HG03095 (cell line): ENCODE data around the gene PAFAH1B1.

Experiments
- ATAC-seq: cut with Tn5 transposase; IDR thresholded peaks from one replicate; pipeline ENCODE4 v1.9.1; 2021; ENCODE audit warnings: moderate library complexity; ENCODE audit not compliant: unreplicated experiment

The PAFAH1B1 gene

DNA sequence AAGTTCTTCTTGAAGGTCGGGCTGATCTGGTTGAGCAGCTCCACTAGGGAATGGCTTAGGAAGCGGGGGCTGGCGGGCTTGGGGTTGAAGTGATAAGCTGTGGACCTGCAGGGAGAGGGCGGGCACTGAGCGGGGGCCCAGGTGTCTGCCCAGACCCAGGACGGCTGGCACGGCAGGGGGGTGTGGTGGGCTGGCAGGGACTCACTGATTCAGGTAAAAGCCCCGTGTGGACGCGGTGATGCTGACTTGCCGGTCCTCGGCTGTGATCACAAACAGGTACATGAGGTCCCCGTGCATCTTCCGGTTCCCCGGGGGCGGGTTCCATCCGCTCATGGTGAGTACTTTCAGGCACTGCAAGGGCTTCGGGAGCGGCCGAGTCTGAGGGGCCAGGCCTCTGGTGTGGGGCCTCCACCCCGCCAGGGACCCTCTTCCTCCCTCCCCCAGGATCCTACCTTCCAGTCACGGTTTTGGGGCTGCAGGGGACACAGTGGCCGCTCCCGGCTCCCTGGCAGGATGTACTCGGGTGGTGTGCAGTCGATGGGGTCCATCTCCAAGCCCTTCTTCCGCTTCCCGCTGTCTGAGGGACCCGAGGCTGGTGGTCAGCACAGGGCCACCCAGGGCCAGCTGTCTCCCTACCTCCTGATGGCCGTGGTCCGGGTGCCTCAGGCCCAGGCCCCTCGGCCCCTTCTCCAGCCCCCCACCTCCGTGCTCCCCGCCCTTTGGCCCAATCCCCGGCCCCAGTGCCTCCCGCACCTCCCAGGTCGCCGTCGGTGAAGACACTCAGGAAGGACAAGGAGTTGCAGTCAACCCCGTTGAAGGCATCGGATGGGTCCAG, 107.9 kb downstream of the PAFAH1B1 start:
- no peak for ATAC-seq

DNA sequence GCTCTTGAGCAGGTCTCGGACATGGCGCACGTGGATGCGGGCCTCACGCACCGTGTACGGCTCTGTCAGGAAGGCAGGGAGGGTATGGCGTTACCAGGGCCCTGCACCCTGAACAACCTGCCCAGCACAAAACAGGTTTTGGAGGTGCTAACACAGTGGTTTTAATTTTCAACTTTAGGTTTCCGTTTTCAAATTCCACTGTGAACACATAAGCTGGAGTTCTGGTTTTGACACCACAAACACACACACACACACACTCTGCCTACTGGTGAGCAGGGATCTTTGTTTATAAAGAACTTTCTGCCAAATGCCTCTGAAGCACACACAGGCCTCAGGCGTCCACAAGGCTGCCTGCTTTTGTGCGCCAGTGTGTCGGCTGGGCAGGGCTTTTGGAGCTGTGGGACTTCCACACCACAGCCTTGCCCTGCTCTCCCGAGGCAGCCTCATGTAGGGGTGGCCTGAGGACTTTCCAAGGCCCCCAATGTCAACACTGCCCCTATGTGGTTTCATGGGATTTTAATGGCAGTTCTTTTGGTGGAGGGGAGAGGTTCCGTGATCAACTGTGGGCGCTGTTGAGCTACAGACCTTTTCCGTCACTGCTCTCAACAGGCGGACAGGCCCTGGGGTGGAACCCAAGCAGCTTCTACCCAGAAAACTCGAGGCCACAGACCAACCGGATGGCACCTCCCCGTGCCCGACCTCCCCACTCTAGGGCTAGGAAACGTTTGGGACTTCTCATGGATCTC, 108.7 kb downstream of the PAFAH1B1 start:
- no peak for ATAC-seq

DNA sequence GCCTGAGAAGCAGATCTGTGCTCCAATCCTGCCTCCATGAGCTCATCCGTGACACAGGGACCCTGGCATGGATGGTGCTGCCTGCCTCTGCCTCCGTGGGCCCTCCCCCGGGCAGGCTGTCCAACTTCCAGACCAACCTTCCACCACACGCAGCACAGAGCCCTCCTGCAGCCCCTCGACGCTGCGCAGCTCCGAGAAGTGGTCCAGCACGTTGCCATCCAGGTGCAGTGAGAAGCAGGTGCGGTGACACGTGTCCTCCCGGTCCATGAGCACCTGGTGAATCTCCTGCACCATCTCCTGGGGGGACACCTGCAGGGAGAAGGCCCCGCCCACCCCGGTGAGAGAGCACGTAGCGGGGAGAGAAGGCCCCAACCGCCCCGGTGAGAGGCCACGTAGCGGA, 109.7 kb downstream of the PAFAH1B1 start:
- no peak for ATAC-seq

DNA sequence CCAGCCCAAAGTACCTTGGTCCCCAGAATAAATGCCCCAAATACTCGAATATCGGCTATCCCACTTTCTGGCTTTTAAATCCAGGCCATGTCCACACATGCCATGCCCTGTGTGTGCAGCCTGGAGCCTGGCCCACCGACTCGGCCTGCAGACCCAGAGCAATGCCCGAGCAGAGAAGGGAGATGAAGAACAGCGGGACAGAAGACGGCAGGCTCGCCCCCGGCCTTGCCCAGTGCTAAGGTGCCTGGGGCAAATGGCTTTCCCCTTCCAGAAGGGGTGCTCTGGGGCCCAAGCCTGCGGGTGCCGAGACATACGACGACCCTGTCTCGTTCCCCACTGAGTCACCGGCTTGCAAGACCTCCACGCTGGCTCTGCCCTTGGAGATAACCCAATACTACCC, 110.2 kb downstream of the PAFAH1B1 start:
- no peak for ATAC-seq

DNA sequence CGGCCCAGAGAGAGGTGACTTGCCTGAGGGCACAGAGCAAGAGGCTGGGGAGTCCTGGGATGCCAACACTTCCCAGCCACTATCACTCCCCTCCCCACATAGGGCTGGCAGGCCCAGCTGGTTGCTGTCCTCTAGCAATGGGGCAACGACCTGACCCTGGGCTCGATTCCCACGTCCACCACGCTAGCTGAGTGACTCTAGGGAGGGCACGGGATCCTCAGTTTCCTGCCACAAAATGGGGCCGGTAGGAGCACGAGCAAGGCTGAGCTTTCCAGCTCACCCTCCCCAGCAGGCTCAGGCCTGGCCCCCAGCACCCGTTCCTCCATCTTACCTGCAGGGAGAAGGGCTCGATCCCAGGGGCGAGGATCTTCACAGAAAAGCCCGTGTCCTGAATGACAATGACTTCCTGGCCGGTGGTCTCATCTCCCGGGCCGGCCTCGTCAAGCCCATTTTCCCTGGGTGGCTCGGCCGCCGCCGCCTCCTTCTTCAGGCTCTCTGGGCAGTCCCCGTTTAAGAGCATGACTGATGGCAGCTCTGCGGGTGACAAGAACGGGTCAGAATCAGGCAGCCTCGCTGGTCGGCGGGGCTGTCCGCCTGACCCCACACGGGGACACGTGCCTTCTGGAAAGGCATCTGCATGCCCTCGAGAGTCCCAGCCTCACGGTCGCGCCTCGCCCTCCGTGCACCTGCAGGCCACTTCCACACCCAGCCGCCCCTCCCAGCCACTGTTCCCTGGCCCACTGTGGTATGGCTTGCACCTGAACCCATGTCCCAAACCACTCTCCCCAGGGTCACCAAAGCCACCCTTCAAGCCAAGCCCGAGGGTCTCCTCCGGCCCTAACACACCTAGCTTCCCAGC, 110.8 kb downstream of the PAFAH1B1 start:
- no peak for ATAC-seq

DNA sequence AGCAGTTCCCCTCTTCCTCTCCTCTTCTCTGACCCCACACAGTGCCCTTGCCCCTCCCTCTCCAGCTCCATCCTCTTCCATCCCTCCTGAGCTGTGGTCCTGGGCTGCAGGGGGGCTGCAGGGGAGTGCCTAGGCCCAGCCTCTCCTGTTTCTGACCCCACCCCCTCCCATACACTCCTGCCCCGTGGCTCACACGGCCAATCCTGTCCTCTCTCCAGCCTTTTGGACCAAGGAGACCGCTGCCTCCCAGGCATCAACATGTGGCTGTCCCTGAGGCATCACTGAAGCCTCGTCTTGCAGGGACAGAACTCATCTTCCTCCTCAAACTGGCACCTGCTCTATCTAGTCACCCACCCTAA, 111.4 kb downstream of the PAFAH1B1 start:
- no peak for ATAC-seq

DNA sequence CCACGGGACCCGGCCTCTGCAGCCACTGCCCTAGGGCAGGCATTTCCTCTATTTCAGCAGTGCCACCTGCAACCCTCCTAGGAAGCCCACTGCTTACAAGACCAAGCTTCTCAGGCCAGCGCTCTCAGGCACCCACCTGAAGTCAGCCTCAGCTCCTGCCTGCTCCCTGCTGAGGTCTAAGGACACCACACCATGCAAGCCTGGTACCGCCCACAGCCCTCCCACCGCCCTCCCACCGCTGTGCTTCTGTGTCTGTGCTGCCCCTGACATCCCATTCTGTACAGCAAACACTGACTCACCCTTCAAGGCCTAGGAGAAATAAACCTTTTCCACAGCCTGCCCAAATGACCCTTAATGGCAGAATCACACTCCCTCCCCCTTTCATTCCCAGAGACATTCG, 111.8 kb downstream of the PAFAH1B1 start:
- no peak for ATAC-seq

DNA sequence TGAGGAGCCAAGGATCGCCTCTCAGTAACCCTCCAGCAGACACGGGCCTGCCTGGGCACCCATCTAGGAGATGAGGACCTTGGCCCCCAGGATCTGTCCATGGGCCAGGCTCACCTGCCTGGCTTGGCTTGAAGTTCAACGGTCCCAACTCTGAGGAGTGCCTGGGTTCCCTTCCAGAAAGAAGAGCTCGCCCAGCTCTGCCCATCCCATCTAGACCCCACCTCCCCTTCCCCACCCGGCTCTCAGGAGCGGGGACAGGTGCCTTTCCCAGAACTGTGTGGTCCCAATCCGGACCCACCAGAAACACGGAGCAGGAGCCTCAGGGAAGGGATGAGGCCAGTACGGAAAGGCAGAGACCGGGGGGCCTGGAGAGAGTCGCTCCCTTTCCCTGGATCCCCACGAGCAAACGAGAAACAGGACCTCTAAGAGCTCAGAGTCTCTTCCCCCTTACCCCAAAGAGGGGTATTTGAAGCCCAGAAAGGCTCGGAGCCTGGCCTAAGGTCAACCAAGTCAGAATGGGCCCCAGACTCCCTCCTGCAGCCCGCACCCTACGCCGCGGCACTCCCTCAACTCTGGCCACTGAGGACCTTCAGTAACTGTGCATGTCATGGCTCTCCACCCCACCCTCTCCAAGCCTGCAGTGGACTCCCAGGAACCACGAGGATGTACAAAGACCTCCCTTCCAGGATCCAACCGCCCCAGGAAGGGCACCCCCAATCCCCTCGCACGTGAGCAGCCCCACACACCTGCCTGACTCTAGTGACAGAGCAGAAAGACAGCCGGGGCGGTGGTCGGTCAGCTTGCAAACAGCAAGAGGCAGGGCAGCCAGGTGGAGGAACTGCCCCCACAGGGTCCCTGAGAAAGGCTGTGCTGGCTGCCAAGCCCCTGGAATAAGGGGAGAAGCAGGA, 112.7 kb downstream of the PAFAH1B1 start:
- no peak for ATAC-seq

DNA sequence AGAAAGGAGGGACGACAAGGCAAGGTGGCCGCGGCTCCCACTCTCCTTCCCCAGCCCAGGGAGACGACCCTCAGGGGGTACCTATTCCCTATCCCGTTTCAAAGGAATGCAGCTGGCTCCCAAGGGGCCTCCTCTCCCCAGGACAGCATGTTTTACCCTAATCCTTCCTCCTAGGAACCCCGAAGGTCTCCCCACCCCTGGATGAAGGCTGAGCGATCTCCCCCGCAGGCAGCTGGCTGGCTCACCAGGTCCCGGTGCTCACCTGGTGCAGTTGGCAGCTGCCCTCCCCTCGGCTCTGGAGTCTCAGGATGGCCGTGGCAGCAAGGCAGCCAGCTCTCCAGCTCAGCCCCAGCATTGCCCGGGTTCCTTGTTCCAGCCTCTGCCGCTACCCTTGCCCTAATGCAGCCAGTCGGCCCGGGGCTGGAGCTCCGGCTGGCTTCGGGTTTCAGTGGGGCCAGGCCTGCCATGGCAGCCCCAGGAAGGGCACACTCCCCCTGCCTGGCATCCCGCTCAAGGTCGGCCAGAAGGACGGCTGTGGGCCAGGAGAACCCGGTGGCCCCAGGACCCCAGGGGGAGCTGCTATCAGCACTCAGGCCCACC, 113.6 kb downstream of the PAFAH1B1 start:
- ATAC-seq, result no peak

DNA sequence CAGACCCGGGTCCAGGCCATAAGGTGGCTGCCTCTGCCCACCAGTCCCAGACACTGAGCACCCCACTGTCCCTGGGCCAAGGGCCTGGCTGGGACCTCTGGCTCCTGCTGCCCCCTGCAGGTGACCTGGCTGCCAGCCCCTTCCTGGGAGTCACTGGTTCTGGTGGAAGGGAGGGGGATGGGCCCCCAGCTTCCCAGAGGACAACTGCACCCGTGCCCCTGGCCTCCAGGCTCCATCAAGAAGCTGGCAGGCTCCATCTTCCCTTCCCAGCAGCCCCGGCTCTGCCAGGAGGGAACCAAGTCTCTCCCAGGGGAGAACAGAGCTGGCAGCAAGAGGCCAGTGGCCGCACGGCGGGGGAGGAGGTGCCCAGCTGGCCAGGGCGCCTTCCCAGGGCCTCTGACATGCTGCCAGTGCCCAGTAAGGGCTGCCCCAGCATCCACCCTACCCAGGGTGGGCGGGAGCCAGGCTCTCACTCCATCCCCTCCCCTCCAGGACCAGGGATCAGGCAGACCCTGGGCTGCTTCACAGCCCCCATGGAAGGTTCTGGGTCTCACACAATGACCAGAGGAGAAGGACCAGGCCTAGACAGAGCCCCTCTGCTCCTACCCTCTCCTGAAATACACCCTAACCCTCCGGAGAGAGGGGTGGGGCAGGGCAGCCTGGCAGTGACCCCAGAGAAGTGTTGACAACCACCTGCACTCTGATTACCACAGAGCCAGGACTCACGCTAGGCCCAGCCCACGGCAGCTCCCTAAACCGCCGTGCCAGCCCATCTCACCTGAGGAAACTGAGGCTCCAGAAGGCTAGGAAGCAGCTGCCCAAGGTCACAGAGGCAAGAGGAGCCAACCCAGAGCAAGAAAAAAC, 114.5 kb downstream of the PAFAH1B1 start:
- no peak for ATAC-seq

DNA sequence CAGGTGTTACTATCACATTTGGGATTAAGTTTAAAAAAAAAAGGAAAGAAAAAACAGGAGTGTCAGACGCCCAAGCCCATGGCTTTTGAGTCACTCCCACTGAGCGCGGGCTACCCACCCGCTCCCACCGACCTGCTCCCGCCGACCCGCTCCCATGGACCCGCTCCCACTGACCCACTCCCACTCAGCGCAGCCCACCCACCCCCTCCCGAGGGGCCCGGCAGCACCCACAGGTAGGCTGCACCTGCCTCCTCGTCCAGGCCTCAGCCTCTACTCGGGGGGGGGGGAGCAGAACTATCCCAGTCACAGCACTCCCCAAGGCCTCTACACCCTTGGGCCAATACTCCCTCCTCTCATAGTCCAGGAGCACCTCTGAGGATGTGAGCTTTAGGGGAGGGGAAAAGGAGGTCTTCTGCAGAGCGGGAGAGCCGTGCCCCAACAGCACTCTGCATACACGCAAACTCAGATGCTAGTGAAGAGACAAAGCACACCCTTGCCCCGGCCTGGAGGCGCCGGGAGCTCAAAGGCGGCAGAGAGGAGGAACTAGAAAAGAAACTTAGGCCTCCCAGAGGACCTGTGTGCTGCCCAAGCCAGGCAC, 115.2 kb downstream of the PAFAH1B1 start:
- no peak for ATAC-seq

DNA sequence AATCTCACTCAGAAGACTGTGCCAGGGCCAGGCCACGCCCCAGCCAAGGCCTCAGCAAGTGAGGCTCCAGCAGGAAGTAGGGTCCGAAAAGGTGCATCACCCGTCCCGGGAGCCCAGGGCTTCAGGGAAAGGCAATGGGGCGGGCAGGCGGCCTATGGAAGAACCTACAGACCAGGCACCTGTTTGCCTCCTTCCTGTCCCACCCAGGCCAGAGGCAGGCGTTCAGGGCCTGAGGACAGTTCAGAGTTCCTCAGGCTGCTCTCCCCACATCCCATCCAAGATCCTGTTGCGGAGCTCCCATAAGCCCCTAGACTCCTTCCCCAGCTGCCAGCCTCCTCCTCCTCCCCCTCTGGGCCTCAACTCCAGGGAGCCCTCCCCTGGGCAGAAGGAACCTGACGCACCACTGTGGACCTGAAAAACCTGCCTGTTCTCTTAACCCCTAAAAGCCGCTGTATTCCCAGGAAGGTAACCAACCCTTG, 115.8 kb downstream of the PAFAH1B1 start:
- ATAC-seq, result peak; percentile 35

DNA sequence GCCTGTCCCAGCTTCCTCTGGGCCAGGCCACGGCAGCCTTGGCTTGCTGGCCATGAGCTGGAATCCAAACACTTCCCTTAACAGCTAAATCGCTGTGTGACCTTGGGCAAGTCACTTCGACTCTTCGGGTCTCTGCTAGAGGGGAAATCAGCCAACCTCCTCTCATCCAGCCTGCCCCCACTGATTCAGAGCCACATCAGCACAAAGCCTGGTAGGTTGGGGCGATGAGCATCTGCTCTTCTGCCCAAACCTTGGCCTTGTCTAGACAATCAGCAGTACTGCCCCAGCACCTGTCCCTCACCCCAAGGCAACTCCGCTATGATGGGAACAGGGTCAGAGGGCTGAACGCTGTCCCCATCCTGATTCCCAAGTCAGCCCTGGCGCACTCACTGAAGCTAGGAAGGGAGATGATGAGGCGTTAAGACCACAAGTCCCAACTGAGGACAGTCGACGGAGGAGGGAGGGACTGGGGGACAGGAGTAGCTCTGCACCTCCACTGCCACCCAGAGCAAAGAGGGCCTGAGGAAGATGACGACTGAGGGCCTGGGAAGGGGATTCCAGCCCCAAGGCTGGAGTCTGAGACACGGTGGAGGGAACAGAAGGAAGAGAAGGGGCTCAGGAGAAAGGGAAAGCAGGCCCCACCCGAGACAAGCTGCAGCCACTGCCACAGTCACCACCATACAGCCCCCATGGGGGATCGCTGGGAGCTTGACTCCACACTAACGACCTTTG, 116.8 kb downstream of the PAFAH1B1 start:
- no peak for ATAC-seq

DNA sequence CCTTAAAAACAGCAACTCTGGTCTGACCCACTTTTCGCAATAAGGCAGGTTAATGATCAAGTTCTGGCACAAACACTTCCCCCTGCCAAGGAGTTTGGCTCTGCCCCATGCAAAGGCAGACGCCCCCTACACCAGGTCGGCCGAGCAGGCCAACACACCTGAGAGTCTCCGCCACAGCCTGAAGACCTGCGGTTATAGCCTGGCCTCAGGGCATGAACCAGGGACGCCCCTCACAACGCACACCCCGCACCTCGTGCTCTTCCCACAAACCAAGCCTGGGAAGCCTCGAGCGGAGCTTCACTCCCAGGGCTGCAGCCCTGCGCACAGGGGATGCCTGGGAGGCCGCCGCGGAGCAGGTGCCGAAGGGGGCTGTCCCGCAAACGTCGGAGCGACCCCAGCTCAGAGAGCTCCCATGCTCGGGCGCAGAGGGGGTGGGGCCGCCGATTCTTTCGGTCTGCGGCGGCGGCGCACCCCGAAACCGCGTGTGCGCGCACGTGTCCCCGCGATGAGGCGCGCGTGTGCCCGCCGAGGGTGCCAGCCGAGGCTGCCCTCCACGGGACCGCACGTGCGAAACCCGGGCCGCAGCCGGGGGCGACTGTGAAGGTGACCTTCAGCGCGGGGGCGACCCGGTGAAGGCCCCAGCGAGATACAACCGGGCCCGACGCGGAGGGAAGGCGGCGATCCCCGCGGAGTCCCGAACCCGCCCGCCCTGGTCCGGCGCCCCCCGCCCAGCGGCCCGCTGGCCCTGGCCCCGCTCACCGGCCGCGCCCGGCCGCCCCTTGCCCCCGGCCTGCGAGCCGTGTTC, 117.6 kb downstream of the PAFAH1B1 start:
- ATAC-seq, result no peak

DNA sequence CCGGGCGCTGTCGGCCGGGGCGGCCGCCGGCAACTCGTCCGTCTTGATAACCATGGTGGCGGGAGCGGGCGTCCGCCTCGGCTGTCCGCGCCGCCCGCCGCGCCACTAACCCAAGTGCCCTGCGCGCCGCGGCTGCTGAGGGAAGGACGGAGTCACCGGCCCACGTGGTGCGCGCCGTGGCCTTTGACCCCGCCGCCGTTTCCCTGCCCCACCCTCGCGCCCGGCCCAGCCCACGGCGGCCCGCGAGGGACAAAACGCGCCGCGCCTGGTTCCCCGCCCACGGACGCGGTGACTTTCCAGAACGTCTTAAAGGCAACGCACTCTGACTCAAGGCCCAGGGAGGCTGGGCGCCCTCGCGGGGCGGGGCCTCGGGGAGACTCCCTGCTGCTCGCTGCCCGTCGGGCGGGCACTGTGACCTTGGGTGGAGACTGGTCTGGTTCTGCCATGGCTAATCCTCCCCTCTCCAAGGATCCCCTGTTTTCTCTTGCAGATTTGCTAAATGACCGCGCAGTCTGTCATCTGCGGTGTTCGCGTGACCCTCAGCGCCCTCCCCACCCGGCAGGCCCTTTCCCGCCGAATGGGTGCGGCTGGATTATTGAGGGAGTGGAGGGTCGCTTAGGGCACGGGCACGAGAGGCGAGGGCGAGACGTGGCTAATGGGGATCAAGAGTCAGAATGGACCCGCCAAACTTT, 118.3 kb downstream of the PAFAH1B1 start, which contains the start of gene CLUH:
Gene CLUH, minus strand, starts transcription at position 157 of the 692 bp plus-strand sequence. Its CDS starts 103 bp downstream, at position 54.
- ATAC-seq, result peak; percentile 49

DNA sequence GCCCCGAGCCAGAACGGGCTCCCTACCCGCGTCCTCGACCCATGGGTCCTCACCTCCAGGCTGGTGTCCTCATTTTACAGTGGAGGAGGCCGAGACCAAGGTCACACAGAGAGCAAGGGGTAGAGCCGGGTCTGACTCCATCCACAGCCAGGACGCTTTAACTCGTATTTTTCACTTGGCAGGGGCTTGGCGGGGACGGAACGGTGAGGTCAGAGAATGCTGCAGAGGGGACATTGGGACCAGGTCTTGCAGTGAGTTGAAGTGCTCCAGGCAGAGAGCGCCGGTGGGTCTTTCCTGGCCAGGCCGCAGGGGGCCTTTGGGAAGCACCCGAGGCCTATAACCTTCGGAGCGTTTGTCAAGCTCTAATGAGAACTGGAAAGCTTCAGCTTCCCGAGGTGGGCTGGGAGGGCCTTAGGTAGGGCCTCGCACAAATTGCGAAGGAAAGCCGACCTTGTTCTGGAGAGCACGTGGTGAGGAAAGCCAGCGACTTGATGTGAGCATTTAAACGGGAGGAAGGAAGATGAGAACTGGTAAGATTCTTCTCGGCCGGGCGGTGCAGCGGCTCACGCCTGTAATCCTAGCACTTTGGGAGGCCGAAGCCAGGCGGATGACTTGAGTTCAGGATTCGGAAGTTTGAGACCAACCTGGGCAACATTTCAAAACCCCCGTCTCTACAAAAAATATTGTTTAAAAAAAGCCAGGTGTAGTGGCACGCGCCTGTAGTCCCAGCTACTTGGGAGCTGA, 119.0 kb downstream of the PAFAH1B1 start:
- ATAC-seq, result no peak
